OCI-M1 (cell line): ENCODE data around the gene MUL1.

Experiments
- DNase-seq: peaks from one replicate; lab custom pipeline; 2025; lab: John Stamatoyannopoulos, UW

Gene MUL1

GRCh38 chr1:20507564-20508410, at the start of gene MUL1:
TSS of gene MUL1 (minus strand) at chr1:20508151. CDS start at chr1:20508024, 127 bp downstream.
- peak; percentile 95 for DNase-seq

GRCh38 chr1:20555758-20556120, 47.8 kb upstream of the MUL1 start:
- DNase-seq: peak; percentile 3

DNA sequence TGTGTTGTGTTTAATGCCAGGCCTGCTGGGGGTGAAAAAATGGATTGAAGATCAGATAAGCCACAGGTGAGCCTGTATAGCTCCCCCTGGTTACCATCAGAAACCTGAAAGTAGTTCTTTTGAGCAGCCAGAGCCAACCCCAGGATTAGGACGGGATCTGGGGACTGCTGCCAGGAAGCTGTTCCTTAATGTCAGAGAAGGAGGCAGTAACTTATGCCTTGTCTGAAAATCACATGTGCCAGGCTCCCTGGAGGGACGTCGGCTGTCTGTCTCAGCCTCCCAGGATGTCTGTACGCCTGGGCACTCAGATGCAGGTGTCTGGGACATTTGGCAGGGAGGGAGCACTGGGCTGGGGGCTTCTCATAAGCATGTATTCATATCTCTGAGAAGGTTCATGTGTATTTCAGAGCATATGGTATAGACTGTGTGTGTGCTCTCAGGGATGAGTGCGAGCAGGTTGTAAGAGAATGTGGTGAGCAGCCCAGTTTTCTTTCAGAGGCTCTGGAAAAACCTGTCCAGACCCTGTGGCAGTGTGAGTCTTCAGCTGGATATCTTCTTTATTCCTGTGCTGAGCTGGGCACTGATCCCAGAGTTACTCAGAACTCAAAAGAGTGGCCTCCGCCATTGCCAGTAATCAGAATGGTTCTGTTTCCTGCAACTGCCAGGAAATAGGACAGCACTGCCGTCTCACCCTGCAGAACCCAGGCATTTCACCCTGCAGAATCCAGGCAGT, 47.2 kb upstream of the MUL1 start:
- no peak for DNase-seq

DNA sequence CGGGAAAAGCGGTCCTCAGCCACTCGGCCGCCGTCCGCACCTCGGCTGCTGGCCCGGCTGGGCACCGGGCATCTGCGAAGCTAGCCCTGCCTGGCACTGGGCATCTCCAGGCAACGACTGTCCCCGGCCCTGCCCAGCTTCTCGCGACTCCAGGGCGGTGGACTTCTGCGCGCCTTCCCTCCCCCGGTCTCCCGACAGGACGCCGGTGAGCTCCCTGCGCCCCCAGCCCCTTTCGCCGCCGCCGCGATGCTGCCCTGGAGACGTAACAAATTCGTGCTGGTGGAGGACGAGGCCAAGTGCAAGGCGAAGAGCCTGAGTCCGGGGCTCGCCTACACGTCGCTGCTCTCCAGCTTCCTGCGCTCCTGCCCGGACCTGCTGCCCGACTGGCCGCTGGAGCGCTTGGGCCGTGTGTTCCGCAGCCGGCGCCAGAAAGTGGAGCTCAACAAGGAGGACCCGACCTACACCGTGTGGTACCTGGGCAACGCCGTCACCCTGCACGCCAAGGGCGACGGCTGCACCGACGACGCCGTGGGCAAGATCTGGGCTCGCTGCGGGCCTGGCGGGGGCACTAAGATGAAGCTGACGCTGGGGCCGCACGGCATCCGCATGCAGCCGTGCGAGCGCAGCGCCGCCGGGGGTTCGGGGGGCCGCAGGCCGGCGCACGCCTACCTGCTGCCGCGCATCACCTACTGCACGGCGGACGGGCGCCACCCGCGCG, 44.9 kb upstream of the MUL1 start:
- DNase-seq: no peak

GRCh38 chr1:20551945-20552727, 44.2 kb upstream of the MUL1 start, which contains the start of gene FAM43B:
TSS of gene FAM43B (plus strand) at chr1:20552573. CDS start at chr1:20552974, 401 bp downstream.
- peak; percentile 19 for DNase-seq

DNA sequence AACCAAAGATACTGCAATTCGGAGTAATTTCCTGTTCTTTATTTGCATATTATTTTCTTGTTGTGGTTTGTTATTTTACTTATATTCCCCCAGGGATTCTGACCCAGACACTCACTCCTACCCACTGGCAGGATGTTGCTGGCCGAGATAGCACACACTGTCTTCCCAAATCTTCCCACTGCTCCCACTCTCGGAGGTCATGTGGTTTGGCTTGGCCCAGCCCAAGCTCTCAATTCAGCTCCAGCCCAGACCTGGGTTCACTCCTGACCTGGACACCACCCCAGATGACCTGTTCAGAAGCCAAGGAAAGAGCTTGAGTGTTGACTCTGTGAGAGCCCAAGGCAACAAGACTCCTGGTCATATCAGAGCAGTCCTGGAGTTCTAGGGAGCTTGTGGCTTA, 43.2 kb upstream of the MUL1 start:
- DNase-seq: no peak

- DNase-seq: no peak
These were observed 38.7 kb upstream of the MUL1 start for GRCh38 chr1:20546637-20547036.

- no peak for DNase-seq
These were observed 32.3 kb upstream of the MUL1 start for GRCh38 chr1:20540281-20540680.

GRCh38 chr1:20538760-20539551, 31.0 kb upstream of the MUL1 start:
- DNase-seq: no peak

- no peak for DNase-seq
These were observed 30.3 kb upstream of the MUL1 start for GRCh38 chr1:20538227-20538626.

DNA sequence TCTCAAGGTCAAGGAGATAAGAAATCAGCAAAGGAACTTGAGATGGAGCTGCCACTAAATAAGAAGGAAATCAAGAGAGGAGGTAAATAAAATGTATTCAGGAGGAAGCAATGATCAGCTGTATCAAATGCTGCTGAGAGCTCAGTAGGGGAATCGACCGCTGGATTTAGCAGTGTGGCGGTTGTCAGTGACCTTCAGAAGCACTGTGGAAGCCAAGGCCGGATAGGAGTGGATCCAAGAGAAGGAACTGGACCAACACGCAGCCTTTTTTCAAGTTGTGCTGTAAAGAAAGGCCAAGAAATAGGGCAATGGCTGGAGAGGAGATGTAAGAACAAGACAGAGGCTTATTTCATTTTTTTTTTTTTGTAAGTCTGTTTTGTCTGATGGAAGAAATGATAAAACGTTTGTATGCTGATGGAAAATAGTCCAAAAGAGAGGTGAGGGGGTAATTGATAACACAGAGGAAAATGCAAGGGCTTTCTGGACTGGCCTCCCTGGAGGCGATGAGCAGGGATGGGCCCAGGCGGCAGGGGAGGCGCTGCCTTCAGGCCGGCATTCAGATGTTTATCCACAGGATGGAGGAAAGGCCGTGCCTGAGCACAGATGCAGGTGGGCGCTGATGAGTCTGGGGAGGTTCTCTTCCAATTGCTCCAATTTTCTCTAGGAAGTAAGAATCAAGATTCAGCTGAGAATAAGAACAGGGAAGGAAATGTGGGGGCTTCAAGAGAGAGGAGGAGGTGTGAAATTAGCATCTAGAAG, 26.9 kb upstream of the MUL1 start:
- no peak for DNase-seq

DNA sequence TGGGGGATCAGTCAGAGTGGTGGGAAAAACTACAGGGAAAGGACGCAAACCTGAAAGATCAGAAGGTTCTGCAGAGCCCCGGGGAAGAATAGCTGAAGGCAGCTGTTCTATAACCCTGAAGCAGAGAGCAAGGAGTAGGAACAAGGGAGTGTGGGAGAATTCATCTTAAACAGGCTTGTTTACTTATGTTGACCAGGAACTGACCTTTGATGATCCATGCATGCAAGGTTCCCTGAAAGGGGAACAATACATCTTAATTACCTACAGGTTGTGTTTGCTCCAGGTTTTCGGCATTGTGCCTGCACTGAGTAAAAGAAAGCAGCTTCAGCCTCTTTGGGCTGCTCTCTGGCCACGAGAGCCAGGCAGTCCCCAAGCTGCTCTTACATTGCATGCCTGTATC, 25.7 kb upstream of the MUL1 start:
- no peak for DNase-seq

DNA sequence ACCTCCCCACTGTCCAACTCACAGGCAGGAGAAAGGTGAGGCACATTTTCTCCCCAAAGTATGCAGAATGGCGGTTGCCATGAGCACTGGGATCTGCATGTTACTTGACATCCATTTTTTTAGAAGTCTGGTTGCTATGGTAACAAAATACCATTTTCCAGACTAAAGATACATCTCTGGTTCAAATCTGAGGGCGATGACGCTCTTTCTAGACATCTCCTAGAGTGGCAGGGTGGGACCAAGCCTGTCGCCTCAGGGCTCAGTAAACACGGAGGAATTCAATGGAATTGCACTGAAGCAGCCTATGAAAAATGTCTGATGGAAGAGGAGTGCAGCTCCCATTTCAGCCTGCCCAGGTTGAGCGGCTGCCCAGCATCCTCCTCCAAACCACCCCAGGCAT, 22.9 kb upstream of the MUL1 start:
- no peak for DNase-seq

DNA sequence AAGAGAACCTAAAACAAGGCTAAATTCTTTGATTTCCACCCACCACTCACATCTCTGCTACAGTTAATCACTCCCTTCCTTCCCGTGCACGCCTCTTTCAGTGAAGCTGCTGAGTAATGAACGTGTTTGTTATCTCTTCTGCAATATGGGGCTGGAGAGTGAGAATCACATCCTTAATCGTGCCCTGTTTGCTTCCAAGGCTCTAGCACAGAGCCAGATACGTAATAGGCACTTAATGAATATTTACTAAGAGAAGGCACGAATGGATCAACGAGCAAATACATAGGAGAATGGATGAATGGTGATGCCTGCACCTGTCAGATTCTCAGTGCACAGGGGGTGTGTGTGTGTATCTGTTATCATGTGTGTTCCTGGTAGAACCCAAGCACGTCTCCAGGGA, 22.4 kb upstream of the MUL1 start:
- DNase-seq: peak; percentile 48

DNA sequence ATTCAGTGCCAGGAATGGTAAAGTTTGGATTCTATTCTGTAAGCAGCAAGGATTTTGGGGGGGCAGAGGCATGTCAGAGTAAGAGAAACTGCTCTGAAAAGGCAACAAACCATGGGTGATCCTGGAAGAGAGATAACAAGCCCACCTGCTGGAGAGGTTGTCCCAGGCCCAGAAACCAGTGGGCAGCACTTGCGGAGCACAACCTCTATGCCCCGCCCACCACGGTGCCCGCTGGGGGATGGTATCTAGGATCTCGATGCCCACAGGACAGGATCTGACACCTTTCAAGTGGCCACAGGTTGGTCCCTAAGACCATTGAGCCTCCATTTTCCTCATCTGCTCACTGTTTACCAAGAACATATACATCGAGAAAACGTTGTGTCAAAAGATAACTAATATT, 20.3 kb upstream of the MUL1 start:
- DNase-seq: no peak

GRCh38 chr1:20526267-20526666, 18.3 kb upstream of the MUL1 start:
- DNase-seq: no peak

- DNase-seq: peak; percentile 89
These were observed 14.3 kb upstream of the MUL1 start for GRCh38 chr1:20521960-20522861.

DNA sequence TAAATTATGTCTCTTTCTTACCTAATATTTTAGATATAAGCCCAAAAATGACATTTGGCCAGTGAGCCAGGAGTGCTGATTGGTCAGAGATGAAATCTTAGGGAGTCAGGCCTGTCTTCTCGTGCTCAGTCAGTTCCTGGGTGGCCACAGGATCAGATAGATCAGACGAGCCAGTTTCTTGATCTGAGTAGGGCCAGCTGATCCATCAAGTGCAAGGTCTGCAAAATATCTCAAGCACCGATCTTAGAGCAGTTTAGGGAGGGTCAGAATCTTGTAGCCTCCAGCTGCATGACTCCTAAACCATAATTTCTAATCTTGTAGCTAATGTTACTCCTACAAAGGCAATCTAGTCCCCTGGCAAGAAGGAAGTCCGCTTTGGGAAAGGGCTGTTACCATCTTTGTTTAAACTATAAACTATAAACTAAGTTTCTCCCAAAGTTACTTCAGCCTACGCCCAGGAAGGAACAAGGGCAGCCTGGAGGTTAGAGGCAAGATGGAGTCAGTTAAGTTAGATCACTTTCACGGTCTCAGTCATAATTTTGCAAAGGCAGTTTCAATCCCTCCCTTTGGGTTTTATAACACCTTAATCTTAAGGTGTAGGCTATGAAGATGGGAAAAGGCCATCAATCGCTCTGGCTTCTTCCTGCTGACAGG, 11.8 kb upstream of the MUL1 start:
- peak; percentile 65 for DNase-seq
